CD8-positive, alpha-beta memory T cell (primary cell): ENCODE results near the gene ARFIP2. TPM values are rescaled to one million over a fixed set of nuclear protein-coding genes. Genes with fewer than 3 reads are reported as not detected.

Experiments used
- CTCF ChIA-PET: fragments of 350-600 bp; sonication (Branson Sonifier 250); formaldehyde crosslinking; loops from one replicate; lab custom pipeline; 2021; ENCODE audit warnings: antibody characterized with exemption; lab: Charles Lee
- POLR2A ChIA-PET: fragments of 350-600 bp; sonication (Branson Sonifier 250); formaldehyde crosslinking; loops from one replicate; lab custom pipeline; 2021; ENCODE audit warnings: antibody characterized with exemption; lab: Charles Lee
- DNase-seq, 5 donors: peaks; one replicate each; pipeline versions ENCODE4 v3.0.0 to v3.0.0-alpha.2; 2020 to 2022; ENCODE audit warnings: mixed read lengths in 1 of 5
- H3K27ac ChIP-seq: one replicate; pipeline ENCODE4 v1.7.0; 2013; ENCODE audit warnings: low read depth, mild to moderate bottlenecking, low read length, moderate library complexity
- H3K27me3 ChIP-seq: 2 replicates; pipeline ENCODE4 v1.7.0; 2013; ENCODE audit warnings: low read length, mild to moderate bottlenecking; ENCODE audit not compliant: insufficient read depth, poor library complexity, severe bottlenecking
- H3K36me3 ChIP-seq: 2 replicates; pipeline ENCODE4 v1.7.0; 2013; ENCODE audit warnings: mild to moderate bottlenecking, low read length, moderate library complexity; ENCODE audit not compliant: insufficient read depth
- H3K4me1 ChIP-seq: 2 replicates; pipeline ENCODE4 v1.7.0; 2013; ENCODE audit warnings: mild to moderate bottlenecking, low read length, moderate library complexity; ENCODE audit not compliant: insufficient read depth
- H3K4me3 ChIP-seq: 2 replicates; pipeline ENCODE4 v1.7.0; 2013; ENCODE audit warnings: mild to moderate bottlenecking, low read length
- H3K9me3 ChIP-seq: 2 replicates; pipeline ENCODE4 v1.7.0; 2013; ENCODE audit warnings: mild to moderate bottlenecking, low read length
- H3K27ac Mint-ChIP-seq, 8 donors: one replicate each; pipeline ENCODE4 v1.8.0; 2020 to 2021; ENCODE audit warnings: mixed read lengths in 8 of 8, mild to moderate bottlenecking in 6 of 8, inconsistent platforms in 3 of 8, moderate library complexity in 3 of 8
- H3K27me3 Mint-ChIP-seq, 2 donors: one replicate each; pipeline ENCODE4 v1.8.0; 2020 to 2021; ENCODE audit warnings: mixed read lengths in 2 of 2, mild to moderate bottlenecking in 1 of 2, moderate library complexity in 1 of 2
- H3K36me3 Mint-ChIP-seq, 3 donors: one replicate each; pipeline ENCODE4 v1.8.0; 2020 to 2021; ENCODE audit warnings: mixed read lengths in 3 of 3, inconsistent platforms in 1 of 3, mild to moderate bottlenecking in 1 of 3
- H3K4me1 Mint-ChIP-seq, 3 donors: one replicate each; pipeline ENCODE4 v1.8.0; 2020 to 2021; ENCODE audit warnings: mixed read lengths in 3 of 3, inconsistent platforms in 1 of 3, mild to moderate bottlenecking in 1 of 3
- H3K4me3 Mint-ChIP-seq, 7 donors: one replicate each; pipeline ENCODE4 v1.8.0; 2020 to 2021; ENCODE audit warnings: mixed read lengths in 7 of 7, mild to moderate bottlenecking in 6 of 7, moderate library complexity in 4 of 7, inconsistent platforms in 2 of 7
- H3K9me3 Mint-ChIP-seq, 5 donors: one replicate each; pipeline ENCODE4 v1.8.0; 2020 to 2022; ENCODE audit warnings: mixed read lengths in 5 of 5, mild to moderate bottlenecking in 3 of 5, moderate library complexity in 2 of 5, inconsistent platforms in 1 of 5
- polyA plus RNA-seq: library from polyadenylated mRNA; unstranded; fragments of 300-500 nt; fragmentation: Illumina TruSeq; gene quantifications from one replicate; pipeline ENCODE4 v1.2.3, GENCODE V29; 2021
- total RNA-seq, 2 experiments: library from RNA; stranded (reverse); gene quantifications; one replicate each; pipeline ENCODE4 v1.2.3, GENCODE V29; 2021

Gene ARFIP2
- total and polyA plus RNA-seq, 3 experiments from 2014 or later, result 35.2 to 47.5 (median 46.9) TPM

- H3K4me3 ChIP-seq, result no peak overlapping the region
- no peaks in the 10 kb centered on the region for H3K27me3 ChIP-seq
- H3K4me1 Mint-ChIP-seq, result peaks cover 15 to 30% (median 20%) of the 10 kb centered on the region in 3 donors
- H3K36me3 Mint-ChIP-seq, result peaks cover 0 to 16% (median 0%) of the 10 kb centered on the region in 3 donors
- CTCF ChIA-PET, result interaction anchor here (0.7 to 4.7 kb wide), 3 partner anchors 17 to 94 kb away, joined by 3 to 24 read pairs (median 5); no protein-coding TSS in a partner anchor
- no peaks in the 10 kb centered on the region for H3K27me3 Mint-ChIP-seq
- no peak for DNase-seq
- POLR2A ChIA-PET, result interaction anchor here (0.6 to 0.9 kb wide), 2 partner anchors 83 to 150 kb away, joined by 3 read pairs; partner anchors contain the start of gene SMPD1
- H3K4me1 ChIP-seq, result peaks cover 14% of the 10 kb centered on the region
- peak overlapping the region; percentile 22 to 92 (median 54) for H3K27ac Mint-ChIP-seq
- H3K27ac ChIP-seq, result no peak overlapping the region
- no peaks in the 10 kb centered on the region for H3K9me3 ChIP-seq
- peaks cover 5% of the 10 kb centered on the region for H3K36me3 ChIP-seq
- H3K9me3 Mint-ChIP-seq, result no peaks in the 10 kb centered on the region
- H3K4me3 Mint-ChIP-seq, result peak overlapping the region; percentile 76 to 94 (median 89)
Observed at GRCh38 chr11:6472934-6473333, 8.2 kb downstream of the ARFIP2 start.

GRCh38 chr11:6469599-6469998, 11.5 kb downstream of the ARFIP2 start:
- DNase-seq, result no peak
- peaks cover 14% of the 10 kb centered on the region for H3K4me1 ChIP-seq
- H3K4me1 Mint-ChIP-seq, result peaks cover 15 to 24% (median 20%) of the 10 kb centered on the region in 3 donors
- POLR2A ChIA-PET, result no interaction called here
- CTCF ChIA-PET, result no interaction called here
- no peaks in the 10 kb centered on the region for H3K9me3 Mint-ChIP-seq
- H3K4me3 ChIP-seq, result no peak overlapping the region
- no peak overlapping the region for H3K27ac Mint-ChIP-seq
- H3K9me3 ChIP-seq, result no peaks in the 10 kb centered on the region
- no peaks in the 10 kb centered on the region for H3K36me3 ChIP-seq
- no peaks in the 10 kb centered on the region for H3K27me3 ChIP-seq
- H3K36me3 Mint-ChIP-seq, result peaks cover 3 to 9% (median 9%) of the 10 kb centered on the region in 3 donors
- no peak overlapping the region for H3K4me3 Mint-ChIP-seq
- no peak overlapping the region for H3K27ac ChIP-seq
- H3K27me3 Mint-ChIP-seq, result no peaks in the 10 kb centered on the region

- H3K4me1 Mint-ChIP-seq, result peaks cover 13 to 18% (median 15%) of the 10 kb centered on the region in 3 donors
- H3K36me3 Mint-ChIP-seq, result peaks cover 3 to 15% (median 12%) of the 10 kb centered on the region in 3 donors
- Histone ChIP-seq H3K4me3 (no peak overlapping the region), H3K27ac (no peak overlapping the region), H3K27me3 (no peaks in the 10 kb centered on the region), H3K36me3 (no peaks in the 10 kb centered on the region), H3K9me3 (no peaks in the 10 kb centered on the region), H3K4me1 (peaks cover 10% of the 10 kb centered on the region)
- POLR2A ChIA-PET, result no interaction called here
- H3K27ac Mint-ChIP-seq, result no peak overlapping the region
- H3K9me3 Mint-ChIP-seq, result no peaks in the 10 kb centered on the region
- CTCF ChIA-PET, result interaction anchor here (1.0 to 1.3 kb wide), 3 partner anchors 12 to 165 kb away, joined by 3 to 5 read pairs (median 4); partner anchors contain the start of genes ARFIP2 and TIMM10B
- DNase-seq, result no peak
- no peaks in the 10 kb centered on the region for H3K27me3 Mint-ChIP-seq
- no peak overlapping the region for H3K4me3 Mint-ChIP-seq
Observed at GRCh38 chr11:6468712-6469495, 12.2 kb downstream of the ARFIP2 start.

GRCh38 chr11:6459099-6459450, 22.1 kb downstream of the ARFIP2 start:
- H3K4me1 Mint-ChIP-seq, result no peaks in the 10 kb centered on the region
- POLR2A ChIA-PET, result no interaction called here
- H3K9me3 ChIP-seq, result no peaks in the 10 kb centered on the region
- H3K4me1 ChIP-seq, result no peaks in the 10 kb centered on the region
- H3K27ac ChIP-seq, result no peak overlapping the region
- H3K4me3 Mint-ChIP-seq, result no peak overlapping the region
- H3K27me3 Mint-ChIP-seq, result peaks cover 0 to 3% of the 10 kb centered on the region in 2 donors
- CTCF ChIA-PET, result interaction anchor here (0.7 to 1.4 kb wide), 2 partner anchors 18 to 80 kb away, joined by 3 to 5 read pairs; partner anchors contain the start of gene HPX
- H3K27ac Mint-ChIP-seq, result peak overlapping the region in 1 of 8 donors; percentile 39
- no peaks in the 10 kb centered on the region for H3K27me3 ChIP-seq
- no peak for DNase-seq
- H3K36me3 ChIP-seq, result peaks cover 6% of the 10 kb centered on the region
- peaks cover 16 to 51% (median 26%) of the 10 kb centered on the region in 3 donors for H3K36me3 Mint-ChIP-seq
- no peaks in the 10 kb centered on the region for H3K9me3 Mint-ChIP-seq
- no peak overlapping the region for H3K4me3 ChIP-seq

- Histone ChIP-seq H3K4me1 (no peaks in the 10 kb centered on the region), H3K4me3 (no peak overlapping the region), H3K36me3 (peaks cover 6% of the 10 kb centered on the region), H3K9me3 (no peaks in the 10 kb centered on the region), H3K27ac (no peak overlapping the region), H3K27me3 (no peaks in the 10 kb centered on the region)
- Mint-ChIP-seq H3K9me3 (no peaks in the 10 kb centered on the region), H3K27ac (peak overlapping the region in 2 of 8 donors; percentile 12 to 39), H3K4me1 (no peaks in the 10 kb centered on the region), H3K36me3 (peaks cover 13 to 49% (median 25%) of the 10 kb centered on the region in 3 donors), H3K4me3 (no peak overlapping the region), H3K27me3 (peaks cover 0 to 3% of the 10 kb centered on the region in 2 donors)
- ChIA-PET CTCF (interaction anchor here (1.4 kb wide), 1 partner anchor 80 kb away, joined by 5 read pairs; no protein-coding TSS in a partner anchor), POLR2A (no interaction called here)
- no peak for DNase-seq
Observed at GRCh38 chr11:6458352-6459098, 22.6 kb downstream of the ARFIP2 start.

GRCh38 chr11:6457581-6458320, 23.4 kb downstream of the ARFIP2 start:
- no peaks in the 10 kb centered on the region for H3K27me3 ChIP-seq
- DNase-seq, result no peak
- H3K4me3 Mint-ChIP-seq, result no peak overlapping the region
- ChIA-PET POLR2A (no interaction called here), CTCF (no interaction called here)
- H3K27ac ChIP-seq, result no peak overlapping the region
- H3K27me3 Mint-ChIP-seq, result peaks cover 0 to 3% of the 10 kb centered on the region in 2 donors
- no peaks in the 10 kb centered on the region for H3K4me1 Mint-ChIP-seq
- H3K4me1 ChIP-seq, result no peaks in the 10 kb centered on the region
- H3K36me3 ChIP-seq, result peaks cover 6% of the 10 kb centered on the region
- H3K27ac Mint-ChIP-seq, result peak overlapping the region in 1 of 8 donors; percentile 58
- H3K4me3 ChIP-seq, result no peak overlapping the region
- peaks cover 10 to 51% (median 26%) of the 10 kb centered on the region in 3 donors for H3K36me3 Mint-ChIP-seq
- H3K9me3 ChIP-seq, result no peaks in the 10 kb centered on the region
- H3K9me3 Mint-ChIP-seq, result no peaks in the 10 kb centered on the region

- H3K9me3 ChIP-seq, result no peaks in the 10 kb centered on the region
Observed at GRCh38 chr11:6456361-6457073, 24.6 kb downstream of the ARFIP2 start.

More at GRCh38 chr11:6456361-6457073, 24.6 kb downstream of the ARFIP2 start:
- H3K36me3 ChIP-seq, result peaks cover 6% of the 10 kb centered on the region
- no peak for DNase-seq
- POLR2A ChIA-PET, result no interaction called here
- H3K4me3 ChIP-seq, result no peak overlapping the region
- CTCF ChIA-PET, result interaction anchor here (0.7 to 1.9 kb wide), 3 partner anchors 13 to 21 kb away, joined by 3 to 5 read pairs (median 4); no protein-coding TSS in a partner anchor
- H3K27ac Mint-ChIP-seq, result no peak overlapping the region
- peaks cover 9 to 54% (median 27%) of the 10 kb centered on the region in 3 donors for H3K36me3 Mint-ChIP-seq
- H3K27ac ChIP-seq, result no peak overlapping the region
- no peaks in the 10 kb centered on the region for H3K9me3 Mint-ChIP-seq
- no peak overlapping the region for H3K4me3 Mint-ChIP-seq
- H3K4me1 ChIP-seq, result no peaks in the 10 kb centered on the region
- peaks cover 0 to 3% of the 10 kb centered on the region in 2 donors for H3K27me3 Mint-ChIP-seq
- H3K4me1 Mint-ChIP-seq, result no peaks in the 10 kb centered on the region
- H3K27me3 ChIP-seq, result no peaks in the 10 kb centered on the region
